Activated T-helper 9 cell treated with anti-CD3 and anti-CD28 coated beads, Interleukin-2, amount 50 U/mL, for 16 hours (primary cell): Measurements from ENCODE around the gene RNLS.

Experiments used
- DNase-seq: peaks from one replicate; pipeline ENCODE4 v3.0.0-alpha.2; 2020; ENCODE audit warnings: low read depth

Gene RNLS

DNA sequence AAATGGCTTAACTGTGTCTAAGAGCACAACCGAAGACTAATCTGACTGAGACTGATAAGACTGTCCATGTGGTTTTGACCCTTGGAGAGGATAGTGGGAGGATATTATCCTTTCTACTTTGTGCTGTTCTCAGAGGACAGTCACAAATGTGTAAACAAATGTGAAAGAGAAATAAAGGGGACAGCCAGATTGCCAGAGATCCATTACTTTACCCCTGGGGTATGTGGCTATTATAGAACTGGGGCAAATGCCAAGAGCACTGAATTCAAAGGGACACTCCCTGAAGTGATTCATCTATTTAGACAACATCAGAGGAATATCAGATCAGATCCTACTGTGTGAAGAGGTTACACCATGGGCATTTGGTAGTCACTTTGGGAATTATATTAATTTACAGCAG lies 154.7 kb downstream of the RNLS start:
- DNase-seq, result no peak

DNA sequence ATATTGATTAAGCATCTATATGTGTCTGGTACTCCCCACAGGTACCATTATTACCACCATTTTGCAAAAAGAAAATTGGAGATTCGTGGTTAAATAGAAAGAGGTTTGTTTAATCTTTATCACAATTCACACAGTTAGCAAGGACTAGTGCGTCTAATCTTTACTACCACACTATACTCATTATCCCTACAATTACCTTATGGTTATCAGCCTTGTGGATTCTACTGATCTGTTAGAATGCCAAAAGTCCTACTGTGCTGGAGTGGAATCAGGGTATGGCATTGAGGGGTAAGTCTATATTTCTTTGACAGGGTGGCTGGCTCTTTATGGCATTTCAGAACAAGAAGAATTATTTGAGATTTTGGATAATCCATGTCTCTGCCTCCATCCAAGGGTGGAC lies 156.1 kb downstream of the RNLS start:
- DNase-seq, result no peak

DNA sequence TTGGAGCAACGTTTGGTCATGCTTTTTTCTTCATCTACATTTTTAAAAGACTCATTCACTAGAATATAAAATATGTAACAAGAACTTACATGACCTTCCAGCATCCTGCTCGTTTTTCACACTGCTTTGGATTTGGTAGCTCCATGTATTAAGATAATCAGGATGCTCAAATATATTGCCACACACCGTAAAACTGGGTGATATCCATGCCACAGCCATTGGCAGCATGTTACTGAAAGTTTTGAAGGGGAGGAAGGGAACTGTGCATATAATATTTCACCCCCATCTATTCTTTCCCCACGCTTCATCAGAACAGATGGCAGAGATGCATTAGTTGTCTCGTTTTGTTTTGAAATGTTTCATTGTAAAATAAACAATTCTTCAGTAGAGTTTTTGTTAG lies 158.2 kb downstream of the RNLS start:
- no peak for DNase-seq

DNA sequence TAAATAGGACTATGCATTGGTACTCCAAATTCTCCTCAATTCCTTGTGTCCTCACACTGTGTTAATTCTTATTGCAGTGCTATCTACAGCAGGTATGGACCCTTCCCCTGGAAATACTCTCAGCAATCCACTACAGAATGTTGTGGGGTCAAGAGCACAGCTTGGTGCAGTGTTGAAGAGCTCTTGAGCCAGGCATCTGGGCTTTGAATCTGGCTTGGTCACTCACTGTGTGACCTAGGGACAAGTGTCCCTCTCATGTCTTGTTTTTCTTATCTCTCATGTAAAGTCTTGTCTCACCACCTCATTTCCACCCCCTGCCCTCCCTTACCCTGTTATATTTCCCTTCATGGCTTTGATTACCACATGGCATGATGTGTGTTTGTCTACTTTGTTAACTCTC lies 159.4 kb downstream of the RNLS start:
- DNase-seq, result no peak

DNA sequence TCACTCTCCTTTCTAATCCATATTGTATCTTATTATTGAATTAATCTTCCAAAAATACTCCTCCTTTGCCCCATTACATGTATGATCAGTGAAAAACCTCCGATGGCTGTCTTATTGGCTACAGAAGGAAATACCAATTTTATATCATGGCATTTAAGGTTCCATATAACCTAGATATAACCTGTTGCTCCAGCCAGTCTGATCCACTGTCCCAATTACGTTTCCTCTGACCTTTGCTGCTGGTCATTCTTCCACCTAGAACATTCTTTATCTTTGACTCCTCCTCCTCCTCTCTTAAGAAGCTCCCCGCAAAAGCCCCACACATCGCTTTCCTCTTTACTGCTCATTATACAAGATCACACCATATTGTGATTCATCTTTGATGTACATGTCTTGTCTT lies 161.5 kb downstream of the RNLS start:
- DNase-seq, result no peak

DNA sequence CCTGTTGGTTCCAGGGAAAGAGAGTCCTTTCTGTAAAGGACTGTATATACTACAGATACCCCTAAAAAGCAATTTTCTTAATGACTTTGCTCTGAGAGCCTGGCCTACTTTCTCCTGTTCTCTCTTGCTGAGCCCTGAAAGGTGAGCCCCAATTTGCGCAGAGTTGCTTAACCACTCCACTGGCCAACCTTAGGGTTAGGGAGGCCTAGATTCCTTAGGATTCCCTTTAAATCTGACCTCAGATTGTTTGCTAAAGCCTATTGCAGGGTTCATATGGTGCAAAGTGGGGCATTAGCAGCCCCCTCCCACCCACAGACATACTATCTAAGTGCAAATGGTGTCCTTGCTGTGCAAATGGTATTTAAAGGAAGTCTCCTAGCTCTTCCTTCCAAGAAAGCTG lies 164.2 kb downstream of the RNLS start:
- no peak for DNase-seq

DNA sequence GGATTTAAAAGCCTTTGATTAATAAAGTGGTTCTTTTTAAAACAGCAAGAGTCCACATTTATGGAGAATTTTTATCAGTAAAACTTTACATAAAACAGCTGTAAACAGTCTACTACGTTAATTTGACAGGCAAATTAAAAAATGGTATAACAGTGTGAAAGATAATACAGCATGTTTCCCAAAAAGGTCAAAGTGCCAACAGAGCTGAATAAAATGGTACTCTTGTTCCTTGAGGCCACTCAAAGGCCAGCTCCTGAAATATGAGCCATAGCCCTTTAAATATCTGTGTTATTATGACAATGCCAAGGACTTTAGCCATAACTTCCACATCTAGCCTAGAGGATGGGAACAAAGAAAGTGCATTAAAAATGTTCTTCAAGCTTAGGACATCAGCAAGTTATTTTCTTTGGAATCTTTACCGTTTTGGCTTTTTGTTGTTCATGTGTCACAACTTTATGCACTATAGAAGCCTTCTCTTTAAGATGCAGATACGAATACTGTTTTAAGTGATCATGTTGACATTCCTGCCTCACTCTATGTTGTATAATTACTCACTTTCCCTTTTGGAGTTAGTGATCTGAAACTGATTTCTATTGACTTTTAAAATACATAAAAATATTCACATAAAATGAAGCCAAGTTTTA lies 165.6 kb downstream of the RNLS start:
- DNase-seq, result no peak

DNA sequence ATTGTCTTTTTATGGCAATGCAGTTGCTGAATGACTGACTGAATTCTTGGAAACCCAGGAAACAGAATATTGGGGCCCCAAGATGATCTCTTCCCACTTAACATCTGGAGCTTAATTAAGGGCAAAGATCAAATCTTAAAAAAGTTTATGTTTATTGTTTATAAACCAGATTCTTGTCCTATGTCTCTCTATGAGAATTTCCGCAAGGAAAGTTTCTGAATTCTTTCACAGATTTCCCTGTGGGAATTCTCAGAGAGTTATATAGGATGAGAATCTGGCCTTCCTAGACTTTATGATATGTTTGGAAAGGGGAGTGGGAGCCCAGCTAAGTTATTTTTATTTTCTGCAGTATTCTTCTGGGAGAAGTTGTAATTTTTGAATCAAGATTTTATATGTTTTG lies 166.3 kb downstream of the RNLS start:
- no peak for DNase-seq

DNA sequence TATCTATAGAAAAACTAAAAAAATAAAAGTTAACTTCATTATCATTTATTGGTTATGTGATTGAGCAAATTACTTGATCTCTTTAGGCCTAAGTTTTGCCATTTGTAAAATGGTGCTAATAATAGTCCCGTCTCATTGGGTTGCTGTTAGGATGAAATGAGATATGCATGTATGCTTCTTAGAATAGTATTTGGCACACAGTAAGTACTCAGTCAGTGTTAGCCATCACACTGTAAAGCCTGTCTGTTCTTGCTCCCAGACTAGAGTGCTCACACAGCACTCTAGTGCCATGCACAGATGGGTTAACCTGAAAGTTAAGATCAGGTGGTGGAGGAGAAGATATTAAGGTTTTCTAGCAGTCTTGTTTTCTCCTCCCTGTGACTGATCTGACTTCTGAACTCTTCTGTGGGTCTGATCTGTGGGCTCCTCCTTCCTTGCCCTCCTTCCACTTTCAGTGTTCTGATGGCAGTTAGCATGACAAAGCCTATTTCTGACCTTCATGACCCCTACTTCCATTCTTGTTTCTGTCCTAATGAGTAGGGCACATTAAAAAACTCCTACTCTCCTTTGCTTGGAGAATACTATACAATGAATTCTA lies 167.5 kb downstream of the RNLS start:
- no peak for DNase-seq

DNA sequence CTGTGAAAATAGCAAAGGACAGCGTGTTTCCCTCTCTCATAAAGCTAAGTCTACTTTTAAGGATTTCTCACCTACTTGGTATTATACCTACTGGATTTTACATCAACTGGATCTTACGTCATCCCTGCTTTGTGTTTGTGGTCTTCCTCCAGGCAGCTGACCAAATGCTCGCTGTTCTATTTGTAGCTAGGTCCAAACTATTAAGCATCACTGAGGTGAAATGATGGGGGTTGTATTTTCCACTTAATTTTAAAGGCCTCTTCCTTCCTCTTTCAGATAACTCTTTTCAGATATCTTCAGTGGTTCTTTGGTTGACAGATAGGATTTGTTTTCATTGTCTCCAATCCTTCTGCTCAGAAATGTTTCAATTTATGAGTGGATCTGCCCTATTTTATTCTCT lies 169.7 kb downstream of the RNLS start:
- DNase-seq, result no peak

DNA sequence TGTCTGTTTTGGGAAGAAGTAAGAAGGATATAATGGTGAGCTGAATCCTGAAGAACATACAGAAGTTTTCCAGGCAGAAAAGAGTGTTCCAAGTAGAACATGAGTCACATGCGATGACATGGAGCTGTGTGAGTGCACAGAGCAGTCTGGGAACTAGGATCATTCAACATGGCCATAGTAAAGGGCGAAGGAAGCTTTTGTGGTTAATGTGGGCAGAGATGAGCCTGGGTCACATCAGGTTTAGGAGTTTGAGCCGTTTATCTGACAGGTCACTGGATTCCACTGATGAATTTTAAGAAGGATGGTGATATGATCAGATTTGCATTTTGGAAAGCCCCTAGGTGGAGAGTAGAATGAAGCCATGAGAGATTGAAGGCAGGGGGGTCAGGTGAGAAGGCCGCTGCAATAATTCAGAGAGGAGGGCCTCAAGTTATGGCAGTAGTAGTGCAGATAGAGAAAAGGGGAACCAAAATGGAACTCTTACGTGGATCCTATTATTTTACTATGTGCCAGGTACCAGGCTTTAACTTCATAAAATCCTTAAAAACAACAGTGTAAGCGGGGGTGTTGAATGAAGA lies 171.3 kb downstream of the RNLS start:
- no peak for DNase-seq

DNA sequence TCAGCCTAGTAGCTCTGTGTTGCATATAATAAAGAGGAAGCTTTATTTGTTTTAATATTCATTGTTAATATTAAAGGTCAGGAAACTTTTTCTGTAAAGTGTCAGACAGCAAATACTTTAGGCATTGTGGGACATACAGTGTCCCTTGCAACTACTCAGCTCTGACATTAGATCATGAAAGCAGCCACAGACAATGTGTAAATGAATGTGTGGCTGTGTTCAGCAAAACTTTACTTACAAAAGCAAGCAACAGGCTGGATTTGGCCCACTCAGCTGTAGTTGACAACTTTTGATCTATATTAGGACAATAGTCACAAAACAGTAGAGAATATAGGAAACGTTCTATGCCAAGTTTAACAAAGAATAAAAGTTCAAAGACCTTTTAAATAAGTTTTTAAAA lies 173.3 kb downstream of the RNLS start:
- DNase-seq, result no peak

DNA sequence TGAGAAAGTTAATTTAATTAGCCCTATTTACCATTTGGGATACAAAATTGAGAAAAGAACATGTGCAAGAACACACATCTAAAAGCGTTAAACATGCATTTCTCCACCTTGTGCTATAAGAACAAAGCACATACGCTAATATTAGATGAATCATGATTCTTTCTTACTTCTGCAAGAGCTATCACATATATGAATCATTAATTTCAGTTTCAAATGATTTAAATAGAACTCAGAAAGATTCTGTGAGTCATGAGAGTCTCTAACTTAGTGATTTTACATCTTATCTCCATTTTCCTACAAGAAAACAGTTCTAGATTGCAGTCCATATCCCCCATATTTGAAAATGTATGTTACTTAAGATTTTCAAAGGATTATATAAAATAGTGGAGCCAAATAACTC lies 173.9 kb downstream of the RNLS start:
- DNase-seq, result no peak

DNA sequence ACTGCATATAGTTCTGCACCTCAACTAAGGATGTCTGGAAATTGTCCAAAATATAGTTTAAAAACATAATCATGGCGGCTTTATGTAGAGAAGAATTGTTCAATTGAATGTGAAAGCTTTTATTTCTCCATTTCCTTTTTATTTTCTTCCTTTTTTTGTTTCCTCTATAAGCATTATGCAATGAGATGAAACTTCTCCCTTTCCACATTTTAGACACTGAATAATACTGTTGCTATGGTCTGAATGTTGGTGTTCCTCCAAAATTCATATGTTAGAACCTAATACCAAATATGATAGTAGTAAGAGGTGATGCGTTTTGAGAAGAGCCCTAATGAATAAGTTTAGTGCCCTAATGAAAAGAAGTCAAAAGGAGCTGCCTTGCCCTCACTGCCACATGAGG lies 175.0 kb downstream of the RNLS start:
- no peak for DNase-seq

DNA sequence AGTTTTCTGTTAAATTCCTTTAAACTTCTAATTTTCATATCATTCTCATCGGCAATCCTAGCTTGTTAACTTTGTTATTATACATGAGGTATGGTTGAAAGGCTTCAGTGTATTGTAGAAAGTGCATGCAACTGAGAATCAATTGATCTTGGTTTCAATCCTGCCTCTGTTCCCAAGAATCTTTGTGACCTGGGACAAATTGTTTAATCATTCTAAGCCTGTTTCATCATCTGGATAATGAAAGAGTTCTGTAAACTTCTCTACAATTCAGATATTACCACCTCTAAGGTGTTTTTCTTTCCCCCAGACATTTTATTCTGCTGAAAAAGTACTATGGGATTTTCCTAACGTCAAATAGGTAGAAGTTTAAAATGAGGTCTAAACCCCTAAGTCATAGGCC lies 179.0 kb downstream of the RNLS start:
- DNase-seq, result no peak

DNA sequence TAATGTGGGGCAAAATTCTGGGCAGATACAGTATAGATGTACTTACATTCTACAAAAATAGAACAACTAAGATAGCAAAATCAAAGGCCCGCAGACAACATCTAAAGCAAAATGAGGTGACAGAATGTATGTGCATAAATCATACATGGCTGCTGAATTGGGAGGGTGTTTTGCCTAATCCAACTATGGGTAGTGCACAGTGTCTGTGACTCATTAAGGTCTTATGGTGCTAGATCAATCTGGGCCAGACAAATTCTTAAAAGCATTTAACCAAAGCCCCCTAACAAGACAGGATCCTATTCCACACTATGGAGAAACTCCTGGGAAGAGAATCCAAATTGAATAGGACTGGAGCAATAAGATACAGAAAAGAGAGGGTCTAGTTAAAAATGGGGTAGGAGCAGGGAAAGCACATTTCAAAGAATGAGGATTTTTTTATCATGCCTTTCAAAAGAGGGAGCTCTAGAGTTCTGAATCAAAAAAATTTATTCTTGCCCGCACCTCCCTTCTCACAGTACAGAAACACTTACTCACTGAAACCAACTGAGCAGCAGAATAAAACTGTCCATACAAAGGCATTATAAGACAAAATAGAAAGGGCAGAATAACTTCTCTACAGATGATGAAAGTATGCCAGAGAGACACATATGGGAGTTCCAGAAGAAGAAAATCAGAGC lies 181.3 kb downstream of the RNLS start:
- no peak for DNase-seq

DNA sequence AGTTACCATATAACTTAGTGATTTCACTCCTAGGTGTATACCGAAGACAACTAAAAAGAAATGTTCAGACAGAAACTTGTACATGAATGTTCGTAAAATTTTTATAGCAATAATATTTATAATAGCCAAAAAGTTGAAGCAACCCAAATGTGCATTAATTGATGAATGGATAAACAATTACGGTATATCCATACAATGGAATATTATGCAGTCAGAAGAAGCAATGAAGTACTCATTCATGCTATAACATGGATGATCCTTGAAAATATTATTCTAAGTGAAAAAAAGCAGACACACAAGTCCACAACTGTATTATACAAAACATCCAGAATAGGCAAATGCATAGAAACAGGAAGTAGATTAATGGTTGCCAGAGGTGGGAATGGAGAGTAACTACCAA lies 183.9 kb downstream of the RNLS start:
- DNase-seq, result no peak

DNA sequence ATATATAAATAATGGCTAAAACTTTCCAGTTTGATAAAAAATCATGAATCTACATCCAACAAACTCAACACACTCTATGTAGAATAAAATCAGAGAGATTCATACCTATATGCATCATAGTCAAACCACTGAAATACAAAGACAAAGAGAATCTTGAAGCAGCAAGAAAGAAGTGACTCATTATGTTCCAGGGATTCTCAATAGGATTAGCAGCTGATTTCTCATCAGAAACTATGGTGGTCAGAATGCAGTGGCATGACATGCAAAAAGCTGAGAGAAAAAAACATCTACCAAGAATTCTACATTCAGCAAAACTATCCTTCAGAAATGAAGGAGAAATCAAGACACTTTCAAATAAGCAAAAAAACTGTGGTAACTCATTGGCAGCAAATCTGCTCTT lies 187.4 kb downstream of the RNLS start:
- no peak for DNase-seq

DNA sequence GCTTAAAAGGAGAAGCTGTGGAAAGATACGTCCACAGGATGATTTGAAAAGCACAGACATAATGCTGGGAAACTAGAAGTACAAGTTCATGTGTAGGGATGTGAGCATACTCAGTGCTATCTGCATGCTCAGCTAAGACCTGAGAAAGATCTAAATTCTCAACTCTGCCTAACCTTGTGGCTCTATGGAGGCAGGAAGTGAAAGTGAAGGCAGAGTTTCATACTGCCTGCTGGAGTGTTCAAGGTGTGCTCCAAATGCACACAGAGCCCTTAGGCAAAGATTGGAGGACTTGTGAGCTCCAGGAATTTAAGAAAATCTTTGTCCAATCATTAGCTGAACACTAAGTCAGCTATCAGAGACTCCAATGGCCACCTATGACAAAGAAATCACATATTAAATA lies 190.9 kb downstream of the RNLS start:
- DNase-seq, result no peak

DNA sequence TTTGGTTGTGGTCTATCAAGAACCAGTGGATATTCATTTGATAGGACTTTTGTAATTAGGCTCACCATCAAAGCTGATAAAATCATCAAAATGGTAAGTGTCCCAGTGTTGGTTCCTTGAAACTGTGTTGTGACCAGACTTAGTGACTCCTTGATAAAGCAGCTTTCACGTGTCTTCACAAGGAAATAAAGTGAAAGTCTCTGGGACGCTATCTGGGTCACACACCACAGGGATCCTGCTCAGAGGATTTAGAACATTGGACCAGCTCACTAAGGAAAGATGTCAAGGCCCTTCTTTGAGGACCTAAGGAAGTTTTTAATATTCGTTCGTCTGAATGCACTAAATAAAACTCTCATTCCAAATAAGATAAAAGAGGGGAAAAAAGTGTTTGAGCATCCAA lies 193.1 kb downstream of the RNLS start:
- no peak for DNase-seq

DNA sequence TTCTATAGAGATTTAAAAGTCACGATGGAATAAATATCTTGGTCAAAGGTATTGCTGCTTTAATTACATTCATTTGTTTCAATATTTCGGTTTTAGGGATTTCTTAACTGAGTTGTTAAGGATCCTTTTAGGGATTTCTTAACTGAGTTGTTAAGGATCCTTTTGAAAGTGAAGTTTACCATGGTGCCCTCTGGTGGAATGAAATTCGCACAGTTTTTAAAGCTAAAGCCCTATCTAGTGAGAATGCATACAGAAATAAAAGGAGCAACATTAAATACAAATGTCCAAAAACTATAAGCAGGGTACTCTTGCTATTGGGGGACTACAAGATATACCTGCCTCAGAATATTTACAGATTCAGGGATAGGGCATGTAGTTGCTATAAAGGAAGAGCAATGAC lies 193.7 kb downstream of the RNLS start:
- DNase-seq, result no peak

DNA sequence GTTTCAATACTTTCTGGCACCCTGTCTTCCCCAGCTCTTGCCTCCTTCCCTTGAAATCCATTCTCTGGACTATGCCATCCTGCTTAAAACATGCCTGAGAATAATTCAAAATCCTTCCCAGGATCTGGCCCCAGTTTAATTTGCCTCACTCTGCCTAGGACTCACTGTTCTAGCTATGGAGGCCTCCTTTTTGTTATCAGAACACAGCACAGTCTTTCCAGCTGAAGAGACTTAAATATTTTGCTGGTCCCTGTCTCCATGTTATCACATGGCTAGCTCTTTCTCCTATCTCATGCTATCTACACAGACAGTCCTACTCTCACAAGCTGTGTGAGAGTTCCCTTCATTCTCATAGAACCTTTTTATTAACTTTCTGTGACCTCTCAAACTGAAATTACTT lies 194.8 kb downstream of the RNLS start:
- DNase-seq, result no peak
